HG03442 (cell line): ENCODE results near the gene GALNT12.

Experiments
- ATAC-seq: cut with Tn5 transposase; IDR thresholded peaks from one replicate; pipeline ENCODE4 v1.9.1; 2021; ENCODE audit warnings: mild to moderate bottlenecking, moderate library complexity; ENCODE audit not compliant: unreplicated experiment

Gene GALNT12

GRCh38 chr9:98830554-98830953, 23.1 kb downstream of the GALNT12 start:
- no peak for ATAC-seq

- no peak for ATAC-seq
Observed at GRCh38 chr9:98831696-98832095, 24.2 kb downstream of the GALNT12 start.

GRCh38 chr9:98832768-98833089, 25.3 kb downstream of the GALNT12 start:
- no peak for ATAC-seq

GRCh38 chr9:98833090-98833956, 25.9 kb downstream of the GALNT12 start:
- no peak for ATAC-seq

GRCh38 chr9:98834386-98834785, 26.9 kb downstream of the GALNT12 start:
- no peak for ATAC-seq

GRCh38 chr9:98836206-98836605, 28.7 kb downstream of the GALNT12 start:
- no peak for ATAC-seq

- no peak for ATAC-seq
Observed at GRCh38 chr9:98837516-98837915, 30.0 kb downstream of the GALNT12 start.

GRCh38 chr9:98838155-98838867, 30.8 kb downstream of the GALNT12 start:
- ATAC-seq: no peak

- ATAC-seq: no peak
Observed at GRCh38 chr9:98838868-98839565, 31.5 kb downstream of the GALNT12 start.

GRCh38 chr9:98839724-98840123, 32.3 kb downstream of the GALNT12 start:
- no peak for ATAC-seq

GRCh38 chr9:98842510-98842909, 35.0 kb downstream of the GALNT12 start:
- ATAC-seq: no peak

- ATAC-seq: no peak
Observed at GRCh38 chr9:98846081-98846480, 38.6 kb downstream of the GALNT12 start.

GRCh38 chr9:98846879-98847278, 39.4 kb downstream of the GALNT12 start:
- ATAC-seq: no peak

GRCh38 chr9:98848450-98849149, 41.1 kb downstream of the GALNT12 start:
- ATAC-seq: peak; percentile 91

- ATAC-seq: no peak
Observed at GRCh38 chr9:98849563-98849962, 42.1 kb downstream of the GALNT12 start.

GRCh38 chr9:98850851-98851729, 43.6 kb downstream of the GALNT12 start:
- ATAC-seq: no peak

GRCh38 chr9:98851730-98852459, 44.4 kb downstream of the GALNT12 start:
- ATAC-seq: no peak

GRCh38 chr9:98852460-98852734, 44.9 kb downstream of the GALNT12 start:
- no peak for ATAC-seq

- no peak for ATAC-seq
Observed at GRCh38 chr9:98852961-98853360, 45.5 kb downstream of the GALNT12 start.

- ATAC-seq: no peak
Observed at GRCh38 chr9:98854266-98854665, 46.8 kb downstream of the GALNT12 start.
